Measurements from ENCODE around the gene PTPRK.

Gene PTPRK

GRCh38 chr6:128406453-128406852 is 113.9 kb downstream of the PTPRK start:
- H3K36me3 ChIP-seq (ENCODE audit: insufficient read depth, low read length) = no peaks in the 10 kb centered on the region
- H3K4me3 ChIP-seq (ENCODE audit: low read depth in 1 of 2, low read length in 2 of 2) = no peak overlapping the region
- no peaks in the 10 kb centered on the region for H3K9me3 ChIP-seq (ENCODE audit: low read length)
- H3K27me3 ChIP-seq (ENCODE audit: control insufficient read depth in 1 of 2, insufficient read depth in 2 of 2, low read length in 2 of 2) = no peaks in the 10 kb centered on the region
- H3K4me1 ChIP-seq (ENCODE audit: insufficient read depth, low read length) = no peaks in the 10 kb centered on the region
- no peak overlapping the region for H3K27ac ChIP-seq (ENCODE audit: low read depth, low read length)
- no peak overlapping the region for H3K9ac ChIP-seq (ENCODE audit: low read length)

- Histone ChIP-seq H3K4me3 (ENCODE audit: low read depth in 1 of 2, low read length in 2 of 2) (no peak overlapping the region), H3K4me1 (ENCODE audit: insufficient read depth, low read length) (no peaks in the 10 kb centered on the region), H3K27ac (ENCODE audit: low read depth, low read length) (no peak overlapping the region), H3K9ac (ENCODE audit: low read length) (no peak overlapping the region), H3K9me3 (ENCODE audit: low read length) (no peaks in the 10 kb centered on the region), H3K27me3 (ENCODE audit: control insufficient read depth in 1 of 2, insufficient read depth in 2 of 2, low read length in 2 of 2) (no peaks in the 10 kb centered on the region), H3K36me3 (ENCODE audit: insufficient read depth, low read length) (no peaks in the 10 kb centered on the region)
These were observed 116.6 kb downstream of the PTPRK start for GRCh38 chr6:128403618-128404444.

DNA sequence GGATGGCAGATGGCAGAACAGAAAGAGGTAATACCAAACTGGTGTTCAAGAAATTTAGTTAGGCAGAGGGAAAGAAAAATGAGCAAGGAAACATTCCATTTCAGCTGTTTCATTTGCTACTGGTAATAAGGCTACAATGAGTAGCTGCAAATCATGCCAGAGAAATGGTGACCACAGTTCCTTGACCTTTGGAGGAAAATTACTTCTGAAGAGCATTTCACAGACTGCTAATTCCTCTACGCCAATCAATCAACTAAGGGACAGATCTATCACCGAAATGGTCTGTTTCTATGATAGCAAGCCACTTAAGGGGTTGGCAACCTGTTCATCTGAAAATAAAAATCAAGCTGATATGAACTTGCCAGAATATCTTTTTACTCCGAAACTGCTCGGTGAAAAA is 119.5 kb downstream of the PTPRK start:
- no peaks in the 10 kb centered on the region for H3K36me3 ChIP-seq (ENCODE audit: insufficient read depth, low read length)
- no peaks in the 10 kb centered on the region for H3K4me1 ChIP-seq (ENCODE audit: insufficient read depth, low read length)
- H3K4me3 ChIP-seq (ENCODE audit: low read depth in 1 of 2, low read length in 2 of 2) = no peak overlapping the region
- H3K27ac ChIP-seq (ENCODE audit: low read depth, low read length) = no peak overlapping the region
- no peaks in the 10 kb centered on the region for H3K9me3 ChIP-seq (ENCODE audit: low read length)
- H3K9ac ChIP-seq (ENCODE audit: low read length) = no peak overlapping the region
- no peaks in the 10 kb centered on the region for H3K27me3 ChIP-seq (ENCODE audit: control insufficient read depth in 1 of 2, insufficient read depth in 2 of 2, low read length in 2 of 2)

DNA sequence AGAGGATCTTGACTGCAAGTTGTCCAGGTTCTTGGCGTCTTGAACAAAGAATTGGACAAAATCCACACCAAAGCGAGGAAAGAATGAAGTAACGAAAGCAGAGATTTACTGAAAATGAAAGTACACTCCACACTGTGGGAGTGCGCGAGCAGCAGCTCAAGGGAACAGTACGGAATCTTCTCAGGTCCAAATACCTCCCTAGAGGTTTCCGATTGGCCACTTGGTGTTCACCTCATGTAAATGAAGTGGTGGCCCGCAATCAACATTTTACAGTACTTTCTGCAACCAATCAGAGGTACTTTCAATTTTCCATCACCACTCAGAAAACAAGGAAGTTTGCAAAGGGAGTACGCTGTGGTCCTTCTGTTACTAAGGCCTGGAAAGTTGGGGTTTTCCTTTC is 122.4 kb downstream of the PTPRK start:
- no peak overlapping the region for H3K27ac ChIP-seq (ENCODE audit: low read depth, low read length)
- no peak overlapping the region for H3K9ac ChIP-seq (ENCODE audit: low read length)
- no peak overlapping the region for H3K4me3 ChIP-seq (ENCODE audit: low read depth in 1 of 2, low read length in 2 of 2)
- no peaks in the 10 kb centered on the region for H3K27me3 ChIP-seq (ENCODE audit: control insufficient read depth in 1 of 2, insufficient read depth in 2 of 2, low read length in 2 of 2)
- no peaks in the 10 kb centered on the region for H3K9me3 ChIP-seq (ENCODE audit: low read length)
- H3K4me1 ChIP-seq (ENCODE audit: insufficient read depth, low read length) = no peaks in the 10 kb centered on the region
- no peaks in the 10 kb centered on the region for H3K36me3 ChIP-seq (ENCODE audit: insufficient read depth, low read length)

DNA sequence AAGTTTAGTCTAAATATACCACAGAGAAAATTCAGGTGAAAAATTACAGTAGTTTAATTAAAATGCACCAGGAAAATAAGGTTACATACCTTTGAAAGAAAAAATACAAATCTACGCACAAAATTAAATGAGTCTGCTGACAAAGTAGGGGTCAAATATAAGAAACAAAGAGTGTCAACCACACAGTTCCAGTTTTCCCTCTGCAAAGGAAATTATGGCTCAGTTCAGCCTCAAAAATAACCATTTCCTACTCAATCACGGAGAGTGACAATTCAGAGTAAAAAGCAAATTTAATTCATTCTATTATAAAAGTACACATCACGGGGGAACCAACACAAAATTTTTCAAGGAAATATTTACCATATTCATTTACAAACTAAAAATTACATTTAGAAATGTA is 124.8 kb downstream of the PTPRK start:
- H3K4me1 ChIP-seq (ENCODE audit: insufficient read depth, low read length) = no peaks in the 10 kb centered on the region
- H3K9ac ChIP-seq (ENCODE audit: low read length) = no peak overlapping the region
- H3K27me3 ChIP-seq (ENCODE audit: control insufficient read depth in 1 of 2, insufficient read depth in 2 of 2, low read length in 2 of 2) = no peaks in the 10 kb centered on the region
- H3K9me3 ChIP-seq (ENCODE audit: low read length) = no peaks in the 10 kb centered on the region
- H3K27ac ChIP-seq (ENCODE audit: low read depth, low read length) = no peak overlapping the region
- H3K36me3 ChIP-seq (ENCODE audit: insufficient read depth, low read length) = no peaks in the 10 kb centered on the region
- H3K4me3 ChIP-seq (ENCODE audit: low read depth in 1 of 2, low read length in 2 of 2) = no peak overlapping the region

DNA sequence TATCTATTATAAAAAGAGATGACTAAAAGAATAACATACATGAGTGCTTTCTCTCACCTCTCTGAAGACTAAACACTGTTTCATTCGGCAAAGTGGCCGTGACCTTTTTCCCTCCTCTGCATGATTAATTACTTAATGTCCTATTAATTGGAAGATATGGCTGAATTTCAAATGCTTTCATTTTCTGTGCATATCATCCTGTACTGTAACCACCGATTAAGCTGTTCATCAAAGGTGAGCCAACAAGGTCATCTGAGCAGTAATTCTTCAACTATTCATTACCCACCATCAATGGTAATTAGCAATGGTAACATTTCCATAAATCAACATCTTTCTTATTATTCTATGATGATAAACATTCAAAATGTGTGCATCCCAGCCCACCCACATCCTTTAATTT is 125.2 kb downstream of the PTPRK start:
- Histone ChIP-seq H3K4me3 (ENCODE audit: low read depth in 1 of 2, low read length in 2 of 2) (no peak overlapping the region), H3K9me3 (ENCODE audit: low read length) (no peaks in the 10 kb centered on the region), H3K27ac (ENCODE audit: low read depth, low read length) (no peak overlapping the region), H3K36me3 (ENCODE audit: insufficient read depth, low read length) (no peaks in the 10 kb centered on the region), H3K4me1 (ENCODE audit: insufficient read depth, low read length) (peaks cover 2% of the 10 kb centered on the region), H3K27me3 (ENCODE audit: control insufficient read depth in 1 of 2, insufficient read depth in 2 of 2, low read length in 2 of 2) (no peaks in the 10 kb centered on the region), H3K9ac (ENCODE audit: low read length) (no peak overlapping the region)

- H3K27me3 ChIP-seq (ENCODE audit: control insufficient read depth in 1 of 2, insufficient read depth in 2 of 2, low read length in 2 of 2) = no peaks in the 10 kb centered on the region
- no peak overlapping the region for H3K27ac ChIP-seq (ENCODE audit: low read depth, low read length)
- no peaks in the 10 kb centered on the region for H3K36me3 ChIP-seq (ENCODE audit: insufficient read depth, low read length)
- H3K9ac ChIP-seq (ENCODE audit: low read length) = no peak overlapping the region
- H3K4me1 ChIP-seq (ENCODE audit: insufficient read depth, low read length) = peaks cover 6% of the 10 kb centered on the region
- H3K9me3 ChIP-seq (ENCODE audit: low read length) = no peaks in the 10 kb centered on the region
- no peak overlapping the region for H3K4me3 ChIP-seq (ENCODE audit: low read depth in 1 of 2, low read length in 2 of 2)
These were observed 126.2 kb downstream of the PTPRK start for GRCh38 chr6:128394167-128394566.

DNA sequence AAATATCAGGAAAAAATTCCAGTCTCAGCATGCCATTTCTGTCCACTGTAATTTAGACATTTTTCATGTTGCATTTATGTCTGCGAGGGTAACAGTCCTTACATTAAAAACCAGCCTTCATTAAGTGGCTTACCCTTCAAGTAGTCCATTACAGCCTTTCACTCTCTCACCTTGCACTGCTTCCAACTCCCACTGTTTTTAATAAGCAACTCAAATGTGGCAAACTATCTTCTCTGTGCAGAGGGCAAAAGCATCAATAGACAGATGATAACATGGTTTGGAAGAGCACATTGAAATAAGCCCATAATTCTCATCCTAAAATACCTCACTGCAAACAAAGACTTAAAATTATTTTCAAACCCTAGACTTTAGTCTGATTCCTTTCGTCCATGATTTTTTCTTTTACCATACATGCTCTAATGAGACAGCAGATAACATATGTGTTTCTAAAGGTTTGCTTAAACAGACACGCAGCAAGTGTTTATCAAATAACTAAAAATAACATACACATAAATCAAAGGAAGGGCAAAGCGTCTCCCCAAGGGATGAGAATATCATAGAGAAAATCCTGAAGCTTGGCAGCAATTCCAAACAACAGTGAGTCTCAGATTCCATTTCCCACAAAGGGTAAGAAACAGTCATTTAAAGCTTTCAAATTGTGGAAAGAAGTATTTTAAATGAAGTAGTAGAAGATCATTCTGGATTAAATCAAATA is 130.4 kb downstream of the PTPRK start:
- Histone ChIP-seq H3K27me3 (ENCODE audit: control insufficient read depth in 1 of 2, insufficient read depth in 2 of 2, low read length in 2 of 2) (no peaks in the 10 kb centered on the region), H3K4me3 (ENCODE audit: low read depth in 1 of 2, low read length in 2 of 2) (no peak overlapping the region), H3K4me1 (ENCODE audit: insufficient read depth, low read length) (peaks cover 6% of the 10 kb centered on the region), H3K27ac (ENCODE audit: low read depth, low read length) (no peak overlapping the region), H3K36me3 (ENCODE audit: insufficient read depth, low read length) (no peaks in the 10 kb centered on the region), H3K9ac (ENCODE audit: low read length) (no peak overlapping the region), H3K9me3 (ENCODE audit: low read length) (no peaks in the 10 kb centered on the region)

DNA sequence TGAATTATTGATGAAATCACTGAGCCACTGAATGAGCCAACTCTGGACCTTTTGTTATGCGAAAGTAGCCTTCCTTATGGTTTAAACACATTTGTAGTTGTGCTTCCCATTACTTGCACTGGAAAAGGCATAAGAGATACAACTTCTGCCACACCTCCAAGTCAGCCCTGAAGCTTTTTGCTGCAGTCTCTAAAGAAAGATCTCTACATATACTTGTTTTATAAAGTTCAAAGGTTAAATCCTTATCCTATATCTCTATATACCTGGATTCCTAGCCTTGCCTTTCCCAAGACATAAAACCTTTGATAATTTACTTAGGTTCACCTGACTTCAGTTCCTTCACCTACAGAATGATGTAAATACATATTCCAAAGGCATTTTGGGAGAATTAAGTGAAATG is 132.0 kb downstream of the PTPRK start:
- Histone ChIP-seq H3K27ac (ENCODE audit: low read depth, low read length) (no peak overlapping the region), H3K9me3 (ENCODE audit: low read length) (no peaks in the 10 kb centered on the region), H3K36me3 (ENCODE audit: insufficient read depth, low read length) (no peaks in the 10 kb centered on the region), H3K4me1 (ENCODE audit: insufficient read depth, low read length) (peaks cover 6% of the 10 kb centered on the region), H3K9ac (ENCODE audit: low read length) (no peak overlapping the region), H3K27me3 (ENCODE audit: control insufficient read depth in 1 of 2, insufficient read depth in 2 of 2, low read length in 2 of 2) (no peaks in the 10 kb centered on the region), H3K4me3 (ENCODE audit: low read depth in 1 of 2, low read length in 2 of 2) (no peak overlapping the region)

- Histone ChIP-seq H3K9ac (ENCODE audit: low read length) (no peak overlapping the region), H3K4me1 (ENCODE audit: insufficient read depth, low read length) (no peaks in the 10 kb centered on the region), H3K4me3 (ENCODE audit: low read depth in 1 of 2, low read length in 2 of 2) (no peak overlapping the region), H3K27ac (ENCODE audit: low read depth, low read length) (no peak overlapping the region), H3K36me3 (ENCODE audit: insufficient read depth, low read length) (no peaks in the 10 kb centered on the region), H3K27me3 (ENCODE audit: control insufficient read depth in 1 of 2, insufficient read depth in 2 of 2, low read length in 2 of 2) (no peaks in the 10 kb centered on the region), H3K9me3 (ENCODE audit: low read length) (no peaks in the 10 kb centered on the region)
These were observed 139.5 kb downstream of the PTPRK start for GRCh38 chr6:128380891-128381290.

GRCh38 chr6:128379577-128379976 is 140.8 kb downstream of the PTPRK start:
- no peak overlapping the region for H3K27ac ChIP-seq (ENCODE audit: low read depth, low read length)
- H3K27me3 ChIP-seq (ENCODE audit: control insufficient read depth in 1 of 2, insufficient read depth in 2 of 2, low read length in 2 of 2) = no peaks in the 10 kb centered on the region

More at GRCh38 chr6:128379577-128379976, 140.8 kb downstream of the PTPRK start:
- Histone ChIP-seq H3K36me3 (ENCODE audit: insufficient read depth, low read length) (no peaks in the 10 kb centered on the region), H3K4me1 (ENCODE audit: insufficient read depth, low read length) (no peaks in the 10 kb centered on the region), H3K9me3 (ENCODE audit: low read length) (no peaks in the 10 kb centered on the region), H3K9ac (ENCODE audit: low read length) (no peak overlapping the region), H3K4me3 (ENCODE audit: low read depth in 1 of 2, low read length in 2 of 2) (no peak overlapping the region)
